Prostate gland (tissue), 2 donors: ENCODE measurements around the gene INTS4. TPM values are rescaled to one million over a fixed set of nuclear protein-coding genes. Genes with fewer than 3 reads are reported as not detected.
"Not testable (repeated sequence)": the region's sequence is repeated elsewhere in the genome, so short reads cannot be mapped to it uniquely, and the experiment has no call there.

Source experiments
- DNase-seq: peaks from one replicate; pipeline ENCODE4 v3.0.0-alpha.2; 2019; ENCODE audit warnings: low spot score
- H3K27ac ChIP-seq, 2 donors: fragments of 200-600 bp; sonication (generic); 2 replicates each; pipeline ENCODE4 v1.5.1; 2017 to 2019
- H3K27me3 ChIP-seq: fragments of 200-600 bp; sonication (generic); replicated peaks from 2 replicates; pipeline ENCODE4 v1.5.1; 2019; ENCODE audit not compliant: insufficient read depth
- H3K36me3 ChIP-seq, 2 donors: fragments of 200-600 bp; sonication (generic); 1 replicate in 1 of 2; 2 replicates in 1 of 2; pipeline versions ENCODE4 v1.5.1 to v1.8.1; 2017 to 2019
- H3K4me1 ChIP-seq: fragments of 200-600 bp; sonication (generic); replicated peaks from 2 replicates; pipeline ENCODE4 v1.5.1; 2019
- H3K4me3 ChIP-seq, 2 donors: fragments of 200-600 bp; sonication (generic); 2 replicates each; pipeline ENCODE4 v1.5.1; 2017 to 2019
- H3K9me3 ChIP-seq: fragments of 200-600 bp; sonication (generic); 2 replicates; pipeline ENCODE4 v1.5.1; 2017
- POLR2A ChIP-seq: fragments of 450-650 bp; IDR thresholded peaks from one replicate; pipeline ENCODE4 v1.6.1; 2016; ENCODE audit warnings: antibody characterized with exemption, mild to moderate bottlenecking
- POLR2AphosphoS5 ChIP-seq: sonication (generic); formaldehyde crosslinking; IDR thresholded peaks from one replicate; pipeline ENCODE4 v1.6.1; 2017; ENCODE audit warnings: antibody characterized with exemption
- WGBS: methylation state at CpG from one replicate; pipeline ENCODE4 v1.1.5; 2018; 5-methylcytosine and 5-hydroxymethylcytosine counted together
- intact Hi-C: fragments of 100-400 bp; cut with DNase I; formaldehyde crosslinking; loops from one replicate; pipeline ENCODE4 v1.14.2; 2022
- total RNA-seq, 2 donors: library from RNA; depleted of rRNA; stranded (reverse); fragments of >200 nt; gene quantifications; one replicate each; pipeline ENCODE4 v1.1.0, GENCODE V29; 2016
- TF ChIP-seq, protein P1 (sequence below), 4 experiments: fragments of 200-600 bp in 2 of 4; fragments of 450-650 bp in 2 of 4; sonication (generic) in 2 of 4; IDR thresholded peaks; 1 replicate in 3 of 4; 2 replicates in 1 of 4; pipeline ENCODE4 v1.5.1; 2016 to 2019; ENCODE audit warnings: antibody characterized with exemption in 4 of 4, mild to moderate bottlenecking in 2 of 4, moderate library complexity in 2 of 4

INTS4 gene
- total RNA-seq, 2 donors from 2014 or later = 30.1 to 31.0 TPM

DNA sequence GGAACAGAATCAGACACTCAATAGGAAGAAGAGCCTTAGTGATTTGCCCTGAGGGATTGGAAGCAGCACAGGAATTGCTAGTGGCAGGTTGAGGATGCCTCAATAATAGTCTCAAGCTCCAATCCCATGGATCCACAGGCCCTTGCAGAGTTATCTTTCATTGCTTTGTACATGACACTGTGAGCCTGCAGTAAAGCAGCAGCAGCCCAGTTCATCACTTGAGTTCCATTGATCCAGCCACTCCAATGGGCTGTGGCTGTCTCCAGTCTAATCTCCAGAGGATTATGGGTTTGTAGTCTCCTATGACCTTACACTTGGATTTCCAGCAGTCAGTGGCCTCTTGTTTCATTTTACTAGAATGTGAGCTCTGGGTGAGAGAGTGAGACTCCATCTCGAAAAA, 128.1 kb downstream of the INTS4 start:
- WGBS = 92% methylated on average over 1 of the region's 1 CpG
- Histone ChIP-seq H3K27ac (no peak overlapping the region), H3K27me3 (no peaks in the 10 kb centered on the region), H3K9me3 (no peaks in the 10 kb centered on the region), H3K4me1 (no peaks in the 10 kb centered on the region), H3K4me3 (no peak overlapping the region), H3K36me3 (no peaks in the 10 kb centered on the region)
- no peak for DNase-seq
- intact Hi-C loops = no loop called here
- TF ChIP-seq POLR2AphosphoS5 (no peak), POLR2A (no peak)
- TF ChIP-seq, protein P1, sequence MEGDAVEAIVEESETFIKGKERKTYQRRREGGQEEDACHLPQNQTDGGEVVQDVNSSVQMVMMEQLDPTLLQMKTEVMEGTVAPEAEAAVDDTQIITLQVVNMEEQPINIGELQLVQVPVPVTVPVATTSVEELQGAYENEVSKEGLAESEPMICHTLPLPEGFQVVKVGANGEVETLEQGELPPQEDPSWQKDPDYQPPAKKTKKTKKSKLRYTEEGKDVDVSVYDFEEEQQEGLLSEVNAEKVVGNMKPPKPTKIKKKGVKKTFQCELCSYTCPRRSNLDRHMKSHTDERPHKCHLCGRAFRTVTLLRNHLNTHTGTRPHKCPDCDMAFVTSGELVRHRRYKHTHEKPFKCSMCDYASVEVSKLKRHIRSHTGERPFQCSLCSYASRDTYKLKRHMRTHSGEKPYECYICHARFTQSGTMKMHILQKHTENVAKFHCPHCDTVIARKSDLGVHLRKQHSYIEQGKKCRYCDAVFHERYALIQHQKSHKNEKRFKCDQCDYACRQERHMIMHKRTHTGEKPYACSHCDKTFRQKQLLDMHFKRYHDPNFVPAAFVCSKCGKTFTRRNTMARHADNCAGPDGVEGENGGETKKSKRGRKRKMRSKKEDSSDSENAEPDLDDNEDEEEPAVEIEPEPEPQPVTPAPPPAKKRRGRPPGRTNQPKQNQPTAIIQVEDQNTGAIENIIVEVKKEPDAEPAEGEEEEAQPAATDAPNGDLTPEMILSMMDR (IDR thresholded peaks at IDR 0.05) = no peak

DNA sequence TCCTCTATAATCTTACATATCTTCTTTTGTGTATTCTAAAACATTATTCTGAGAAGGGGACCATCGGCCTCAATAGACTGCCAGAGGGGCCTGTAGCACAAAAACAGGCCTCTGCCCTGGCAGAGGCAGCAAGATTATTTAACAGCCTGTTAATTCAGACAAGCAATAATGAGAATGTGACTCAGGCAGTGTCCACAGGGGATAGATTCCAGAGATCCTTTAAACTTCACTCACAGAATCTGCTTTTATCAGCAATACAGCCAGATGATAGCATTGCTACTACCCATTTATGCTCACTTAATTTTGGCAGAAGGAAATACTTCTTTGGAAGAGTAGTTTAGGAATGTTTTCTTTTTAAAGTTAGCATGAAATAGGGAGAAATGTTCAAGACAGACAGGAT, 128.7 kb downstream of the INTS4 start:
- intact Hi-C loops = no loop called here
- Histone ChIP-seq H3K27ac (no peak overlapping the region), H3K4me3 (no peak overlapping the region), H3K27me3 (no peaks in the 10 kb centered on the region), H3K36me3 (no peaks in the 10 kb centered on the region), H3K4me1 (no peaks in the 10 kb centered on the region), H3K9me3 (no peaks in the 10 kb centered on the region)
- TF ChIP-seq, protein P1 (IDR thresholded peaks at IDR 0.05) = no peak
- no peak for TF ChIP-seq POLR2AphosphoS5
- TF ChIP-seq POLR2A = no peak
- WGBS = 64% methylated on average over 1 of the region's 1 CpG
- no peak for DNase-seq

DNA sequence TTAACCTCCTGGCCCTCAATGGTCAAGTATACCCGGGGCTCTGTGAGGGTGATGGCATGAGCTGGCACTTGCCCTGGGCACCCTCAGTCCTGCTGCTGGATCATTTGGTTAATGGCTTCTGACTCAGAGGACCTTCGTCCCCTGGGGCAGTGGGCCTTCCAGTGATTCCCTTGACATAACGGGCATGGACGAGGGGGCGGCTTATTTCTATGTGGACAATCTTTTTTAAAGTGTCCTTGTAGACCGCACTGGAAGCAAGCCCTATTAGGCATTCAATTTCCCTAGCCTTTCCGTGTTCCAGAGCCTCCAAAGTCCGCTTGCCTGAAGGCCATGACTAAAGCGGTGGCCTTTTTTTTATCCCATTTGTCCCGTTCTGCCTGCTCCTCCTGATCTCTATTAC, 133.0 kb downstream of the INTS4 start:
- H3K27ac ChIP-seq, H3K4me3 ChIP-seq, H3K27me3 ChIP-seq, intact Hi-C loops, H3K9me3 ChIP-seq, DNase-seq, H3K4me1 ChIP-seq, H3K36me3 ChIP-seq: not testable (repeated sequence)
- WGBS = 95% methylated on average over 10 of the region's 10 CpGs

DNA sequence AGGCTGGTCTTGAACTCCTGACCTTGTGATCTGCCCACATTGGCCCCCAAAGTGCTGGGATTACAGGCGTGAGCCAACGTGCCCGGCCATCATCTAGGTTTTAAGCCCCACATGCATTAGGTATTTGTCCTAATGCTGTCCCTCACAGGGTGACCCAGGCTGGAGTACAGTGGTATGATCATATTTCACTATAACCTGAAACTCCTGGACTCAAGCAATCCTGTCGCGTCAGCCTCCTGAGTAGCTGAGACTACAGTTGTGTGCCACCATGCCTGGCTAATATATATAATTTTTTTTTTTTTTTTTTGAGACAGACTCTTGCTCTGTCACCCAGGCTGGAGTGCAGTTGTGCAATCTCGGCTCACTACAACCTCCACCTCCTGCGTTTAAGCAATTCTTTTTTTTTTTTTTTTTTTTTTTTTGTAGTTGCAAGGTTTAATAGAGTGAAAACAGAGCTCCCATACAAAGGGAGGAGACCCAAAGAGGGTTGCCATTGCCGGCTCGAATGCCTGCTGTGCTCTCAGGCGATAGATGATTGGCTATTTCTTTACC, 136.5 kb downstream of the INTS4 start:
- intact Hi-C loops, DNase-seq, H3K27ac ChIP-seq, H3K4me1 ChIP-seq, H3K9me3 ChIP-seq, H3K36me3 ChIP-seq, H3K27me3 ChIP-seq, H3K4me3 ChIP-seq: not testable (repeated sequence)
- 92% methylated on average over 10 of the region's 10 CpGs for WGBS

DNA sequence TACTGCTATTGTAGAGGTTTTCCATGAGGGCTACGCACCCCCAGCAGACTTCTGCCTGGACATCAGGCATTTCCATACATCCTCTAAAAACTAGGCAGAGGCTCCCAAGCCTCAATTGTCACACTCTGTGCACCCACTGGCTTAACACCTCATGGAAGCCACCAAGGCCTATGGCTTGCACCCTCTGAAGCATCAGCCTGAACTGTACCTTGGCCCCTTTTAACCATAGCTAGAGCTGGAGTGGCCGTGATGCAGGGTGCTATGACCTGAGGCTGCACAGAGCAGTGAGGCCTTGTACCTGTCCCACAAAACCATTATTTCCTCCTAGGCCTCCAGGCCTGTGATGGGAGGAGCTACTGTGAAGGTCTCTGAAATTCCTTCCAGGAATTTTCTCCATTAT, 139.6 kb downstream of the INTS4 start:
- no peaks in the 10 kb centered on the region for H3K9me3 ChIP-seq
- no peak overlapping the region for H3K4me3 ChIP-seq
- 96% methylated on average over 2 of the region's 2 CpGs for WGBS
- H3K36me3 ChIP-seq = no peaks in the 10 kb centered on the region
- no peaks in the 10 kb centered on the region for H3K27me3 ChIP-seq
- no peaks in the 10 kb centered on the region for H3K4me1 ChIP-seq
- intact Hi-C loops = no loop called here
- TF ChIP-seq, protein P1 (IDR thresholded peaks at IDR 0.05) = no peak
- no peak for TF ChIP-seq POLR2AphosphoS5
- no peak for TF ChIP-seq POLR2A
- no peak overlapping the region for H3K27ac ChIP-seq
- DNase-seq = no peak

DNA sequence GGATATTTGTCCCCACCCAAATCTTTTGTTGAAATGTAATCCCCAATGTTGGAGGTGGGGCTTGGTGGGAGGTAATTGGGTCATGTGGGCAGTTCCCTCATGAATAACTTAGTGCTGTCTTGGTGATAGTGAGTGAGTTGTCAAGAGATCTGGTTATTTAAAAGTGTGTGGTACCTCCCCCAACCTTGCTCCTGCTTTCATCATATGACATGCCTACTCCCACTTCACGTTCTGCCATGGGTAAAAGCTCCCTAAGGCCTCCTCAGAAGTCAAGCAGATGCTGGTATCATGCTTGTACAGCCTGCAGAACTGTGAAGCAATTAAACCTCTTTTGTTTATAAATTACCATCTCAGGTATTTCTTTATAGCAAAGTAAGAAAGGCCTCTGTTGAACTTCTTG, 143.0 kb downstream of the INTS4 start:
- no peak for DNase-seq
- no peaks in the 10 kb centered on the region for H3K9me3 ChIP-seq
- TF ChIP-seq, protein P1 (IDR thresholded peaks at IDR 0.05) = no peak
- no peak for TF ChIP-seq POLR2A
- no peak for TF ChIP-seq POLR2AphosphoS5
- 63% methylated on average over 1 of the region's 1 CpG for WGBS
- H3K36me3 ChIP-seq = no peaks in the 10 kb centered on the region
- no peaks in the 10 kb centered on the region for H3K27me3 ChIP-seq
- no peak overlapping the region for H3K4me3 ChIP-seq
- no peak overlapping the region for H3K27ac ChIP-seq
- intact Hi-C loops = no loop called here
- no peaks in the 10 kb centered on the region for H3K4me1 ChIP-seq

DNA sequence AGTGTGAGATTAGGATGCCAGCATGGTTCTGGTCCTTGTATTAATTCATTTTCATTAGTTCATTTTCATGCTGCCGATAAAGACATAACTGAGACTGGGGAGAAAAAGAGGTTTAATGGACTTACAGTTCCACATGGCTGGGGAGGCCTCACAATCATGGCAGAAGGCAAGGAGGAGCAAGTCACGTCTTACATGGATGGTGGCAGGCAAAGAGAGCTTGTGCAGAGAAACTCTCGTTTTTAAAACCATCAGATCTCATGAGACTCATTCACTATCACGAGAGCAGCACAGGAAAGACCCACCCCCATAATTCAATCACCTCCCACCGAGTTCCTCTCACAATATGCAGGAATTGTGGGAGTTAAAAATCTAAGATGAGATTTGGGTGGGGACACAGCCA, 150.8 kb downstream of the INTS4 start:
- H3K27ac ChIP-seq, H3K36me3 ChIP-seq, H3K4me3 ChIP-seq, H3K4me1 ChIP-seq, DNase-seq, H3K27me3 ChIP-seq, intact Hi-C loops, H3K9me3 ChIP-seq: not testable (repeated sequence)
- WGBS = 92% methylated on average over 5 of the region's 5 CpGs
